H9 (cell line): Measurements from ENCODE around the gene HSPBP1. TPM values are rescaled to one million over a fixed set of nuclear protein-coding genes. Genes with fewer than 3 reads are reported as not detected.

ENCODE experiments used
- DNase-seq: peaks from one replicate; pipeline ENCODE4 v3.0.0-alpha.2; 2017
- H2AFZ ChIP-seq: one replicate; pipeline ENCODE4 v1.6.1; 2013; ENCODE audit warnings: mild to moderate bottlenecking, low read length, control low read depth, moderate library complexity
- H2AK5ac ChIP-seq: 2 replicates; pipeline ENCODE4 v1.6.1; 2013; ENCODE audit warnings: low read length, control low read depth, mixed read lengths; ENCODE audit not compliant: insufficient read length
- H2BK120ac ChIP-seq: one replicate; pipeline ENCODE4 v1.6.1; 2013; ENCODE audit warnings: low read depth, mild to moderate bottlenecking, low read length, control low read depth, inconsistent platforms; ENCODE audit not compliant: poor library complexity, severe bottlenecking
- H2BK12ac ChIP-seq: 2 replicates; pipeline ENCODE4 v1.6.1; 2013; ENCODE audit warnings: low read length, control low read depth, mixed read lengths, low read depth; ENCODE audit not compliant: insufficient read length
- H2BK15ac ChIP-seq: 2 replicates; pipeline ENCODE4 v1.6.1; 2013; ENCODE audit warnings: low read depth, low read length, control low read depth
- H2BK20ac ChIP-seq: one replicate; pipeline ENCODE4 v1.6.1; 2013; ENCODE audit warnings: low read depth, mild to moderate bottlenecking, low read length, control low read depth, inconsistent platforms; ENCODE audit not compliant: poor library complexity, severe bottlenecking
- H2BK5ac ChIP-seq: 2 replicates; pipeline ENCODE4 v1.6.1; 2013; ENCODE audit warnings: low read length, control low read depth, mixed read lengths; ENCODE audit not compliant: insufficient read length
- H3K14ac ChIP-seq: 2 replicates; pipeline ENCODE4 v1.6.1; 2013; ENCODE audit warnings: low read length, control low read depth; ENCODE audit not compliant: insufficient read depth
- H3K18ac ChIP-seq: 2 replicates; pipeline ENCODE4 v1.6.1; 2013; ENCODE audit warnings: low read depth, mild to moderate bottlenecking, mixed read lengths, low read length, control low read depth; ENCODE audit not compliant: insufficient read length
- H3K23ac ChIP-seq: 2 replicates; pipeline ENCODE4 v1.6.1; 2013; ENCODE audit warnings: low read length, control low read depth, mixed read lengths, low read depth; ENCODE audit not compliant: insufficient read length
- H3K23me2 ChIP-seq: 2 replicates; pipeline ENCODE4 v1.6.1; 2013; ENCODE audit warnings: low read depth, mild to moderate bottlenecking, mixed read lengths, low read length, control low read depth; ENCODE audit not compliant: insufficient read length, poor library complexity, severe bottlenecking
- H3K27ac ChIP-seq: 2 replicates; pipeline ENCODE4 v1.5.1; 2013; ENCODE audit warnings: low read length, control low read depth, mixed read lengths, low read depth; ENCODE audit not compliant: insufficient read length
- H3K27me3 ChIP-seq: 2 replicates; pipeline ENCODE4 v1.6.1; 2013; ENCODE audit warnings: low read length, control low read depth, inconsistent platforms; ENCODE audit not compliant: insufficient read depth
- H3K4ac ChIP-seq: 2 replicates; pipeline ENCODE4 v1.6.1; 2013; ENCODE audit warnings: low read depth, mild to moderate bottlenecking, control low read depth, inconsistent platforms, low read length, moderate library complexity
- H3K4me1 ChIP-seq: 2 replicates; pipeline ENCODE4 v1.6.1; 2013; ENCODE audit warnings: low read length, control low read depth, inconsistent platforms; ENCODE audit not compliant: insufficient read depth
- H3K4me2 ChIP-seq: 2 replicates; pipeline ENCODE4 v1.6.1; 2013; ENCODE audit warnings: low read length, control low read depth, mixed read lengths; ENCODE audit not compliant: insufficient read length, insufficient read depth
- H3K56ac ChIP-seq: 2 replicates; pipeline ENCODE4 v1.6.1; 2013; ENCODE audit warnings: low read depth, mild to moderate bottlenecking, mixed read lengths, low read length, control low read depth; ENCODE audit not compliant: insufficient read length
- H3K79me1 ChIP-seq: 2 replicates; pipeline ENCODE4 v1.6.1; 2013; ENCODE audit warnings: low read depth, mild to moderate bottlenecking, moderate library complexity, low read length, control low read depth, inconsistent platforms; ENCODE audit not compliant: insufficient read depth, poor library complexity, severe bottlenecking
- H3K79me2 ChIP-seq: 2 replicates; pipeline ENCODE4 v1.6.1; 2013; ENCODE audit warnings: low read length, control low read depth, inconsistent platforms; ENCODE audit not compliant: insufficient read depth
- H3K9ac ChIP-seq: 2 replicates; pipeline ENCODE4 v1.6.1; 2013; ENCODE audit warnings: low read length, control low read depth, mixed read lengths; ENCODE audit not compliant: insufficient read length; ENCODE audit errors: extremely low read depth
- H3K9me3 ChIP-seq: one replicate; pipeline ENCODE4 v1.6.1; 2013; ENCODE audit warnings: low read depth, low read length, inconsistent platforms; ENCODE audit not compliant: control insufficient read depth
- H3T11ph ChIP-seq: one replicate; pipeline ENCODE4 v1.6.1; 2013; ENCODE audit warnings: mild to moderate bottlenecking, low read length, control low read depth, inconsistent platforms
- H4K20me1 ChIP-seq: one replicate; pipeline ENCODE4 v1.6.1; 2013; ENCODE audit not compliant: control insufficient read depth, insufficient read length, insufficient read depth
- H4K5ac ChIP-seq: 2 replicates; pipeline ENCODE4 v1.6.1; 2013; ENCODE audit warnings: low read depth, mild to moderate bottlenecking, mixed read lengths, low read length, control low read depth; ENCODE audit not compliant: insufficient read length
- H4K8ac ChIP-seq: replicated peaks from 2 replicates; pipeline ENCODE4 v1.6.1; 2013; ENCODE audit warnings: low read length, control low read depth, mixed read lengths, low read depth; ENCODE audit not compliant: insufficient read length
- H4K91ac ChIP-seq: 2 replicates; pipeline ENCODE4 v1.6.1; 2013; ENCODE audit warnings: low read depth, mild to moderate bottlenecking, moderate library complexity, mixed read lengths, low read length, control low read depth; ENCODE audit not compliant: insufficient read length
- H3K27ac Mint-ChIP-seq, 3 experiments: 2 replicates in 2 of 3; 3 replicates in 1 of 3; pipeline ENCODE4 v1.8.0; 2020 to 2021; ENCODE audit warnings: mixed read lengths in 3 of 3, mild to moderate bottlenecking in 1 of 3, moderate library complexity in 1 of 3
- H3K27me3 Mint-ChIP-seq: 2 replicates; pipeline ENCODE4 v1.8.0; 2021; ENCODE audit warnings: low read depth, mild to moderate bottlenecking, moderate library complexity, mixed read lengths
- H3K36me3 Mint-ChIP-seq, 3 experiments: 2 replicates in 2 of 3; 3 replicates in 1 of 3; pipeline ENCODE4 v1.8.0; 2020 to 2021; ENCODE audit warnings: low read depth in 3 of 3, mixed read lengths in 3 of 3; ENCODE audit not compliant: insufficient read depth in 1 of 3
- H3K4me1 Mint-ChIP-seq, 2 experiments: 2 replicates each; pipeline ENCODE4 v1.8.0; 2020; ENCODE audit warnings: mixed read lengths in 2 of 2
- H3K4me3 Mint-ChIP-seq, 2 experiments: 2 replicates in 1 of 2; 3 replicates in 1 of 2; pipeline ENCODE4 v1.8.0; 2020 to 2021; ENCODE audit warnings: mild to moderate bottlenecking in 2 of 2, mixed read lengths in 2 of 2, moderate library complexity in 1 of 2
- H3K9me3 Mint-ChIP-seq, 2 experiments: 2 replicates in 1 of 2; 3 replicates in 1 of 2; pipeline ENCODE4 v1.8.0; 2020; ENCODE audit warnings: mild to moderate bottlenecking in 2 of 2, mixed read lengths in 2 of 2, moderate library complexity in 1 of 2
- CTCF ChIP-seq: fragments of 200-600 bp; sonication (generic); conservative IDR thresholded peaks from 3 replicates; pipeline ENCODE4 v1.8.0; 2021; ENCODE audit warnings: antibody characterized with exemption, mild to moderate bottlenecking
- WGBS: extraction: QIAGEN DNeasy Blood & Tissue Kit; methylation state at CpG from one replicate; pipeline ENCODE4 v1.1.7; 2013; ENCODE audit warnings: missing lambda C conversion rate, low lambda C conversion rate, mixed read lengths; ENCODE audit not compliant: insufficient read length; ENCODE audit errors: extremely low coverage; 5-methylcytosine and 5-hydroxymethylcytosine counted together
- total RNA-seq: library from RNA; stranded (reverse); gene quantifications from 2 replicates; pipeline ENCODE4 v1.2.1, GENCODE V29; 2021

Gene HSPBP1
- total RNA-seq, 1 experiment from 2014 or later: 47.4 TPM

GRCh38 chr19:55308281-55308680, 28.4 kb upstream of the HSPBP1 start:
- peaks cover 3% of the 10 kb centered on the region; the same call in 1 of the 2 replicates for H3K4me1 ChIP-seq
- H3K9ac ChIP-seq: no peak overlapping the region
- Mint-ChIP-seq H3K27me3 (no peaks in the 10 kb centered on the region), H3K36me3 (peaks cover 39 to 59% (median 56%) of the 10 kb centered on the region in 3 experiments; a peak in 6 of 7 replicates), H3K9me3 (no peaks in the 10 kb centered on the region), H3K27ac (no peak overlapping the region), H3K4me3 (no peak overlapping the region), H3K4me1 (peaks cover 2 to 12% of the 10 kb centered on the region in 2 experiments; a peak in 3 of 4 replicates)
- no peak overlapping the region for H3K14ac ChIP-seq
- H2BK12ac ChIP-seq: no peak overlapping the region
- no peak overlapping the region for H2BK120ac ChIP-seq
- H3K79me2 ChIP-seq: no peaks in the 10 kb centered on the region
- H3K4ac ChIP-seq: no peak overlapping the region
- H2BK5ac ChIP-seq: no peak overlapping the region
- no peak overlapping the region for H2BK20ac ChIP-seq
- no peak overlapping the region for H3K4me2 ChIP-seq
- H4K8ac ChIP-seq: no peak overlapping the region
- no peak overlapping the region for H2AFZ ChIP-seq
- H3K79me1 ChIP-seq: no peaks in the 10 kb centered on the region
- no peaks in the 10 kb centered on the region for H3K9me3 ChIP-seq
- no peak overlapping the region for H3T11ph ChIP-seq
- no peaks in the 10 kb centered on the region for H3K23me2 ChIP-seq
- no peak overlapping the region for H3K23ac ChIP-seq
- H3K27me3 ChIP-seq: no peaks in the 10 kb centered on the region
- DNase-seq: no peak
- no CpG with 5 or more reads among the region's 11 CpGs for WGBS
- H3K18ac ChIP-seq: no peak overlapping the region
- H3K56ac ChIP-seq: no peak overlapping the region
- no peak overlapping the region for H4K5ac ChIP-seq
- H3K27ac ChIP-seq: no peak overlapping the region
- H4K91ac ChIP-seq: no peak overlapping the region
- no peak overlapping the region for H2BK15ac ChIP-seq
- no peak for TF ChIP-seq CTCF
- no peak overlapping the region for H2AK5ac ChIP-seq
- no peaks in the 10 kb centered on the region for H4K20me1 ChIP-seq
